ENCODE measurements around the gene USP10. TPM values are rescaled to one million over a fixed set of nuclear protein-coding genes. Genes with fewer than 3 reads are reported as not detected.

Gene USP10
- total and polyA plus RNA-seq, 2 donors (not counting 3 experiments of a cell fraction or from before 2014, with no cell fraction given), result 84.0 to 115 TPM

DNA sequence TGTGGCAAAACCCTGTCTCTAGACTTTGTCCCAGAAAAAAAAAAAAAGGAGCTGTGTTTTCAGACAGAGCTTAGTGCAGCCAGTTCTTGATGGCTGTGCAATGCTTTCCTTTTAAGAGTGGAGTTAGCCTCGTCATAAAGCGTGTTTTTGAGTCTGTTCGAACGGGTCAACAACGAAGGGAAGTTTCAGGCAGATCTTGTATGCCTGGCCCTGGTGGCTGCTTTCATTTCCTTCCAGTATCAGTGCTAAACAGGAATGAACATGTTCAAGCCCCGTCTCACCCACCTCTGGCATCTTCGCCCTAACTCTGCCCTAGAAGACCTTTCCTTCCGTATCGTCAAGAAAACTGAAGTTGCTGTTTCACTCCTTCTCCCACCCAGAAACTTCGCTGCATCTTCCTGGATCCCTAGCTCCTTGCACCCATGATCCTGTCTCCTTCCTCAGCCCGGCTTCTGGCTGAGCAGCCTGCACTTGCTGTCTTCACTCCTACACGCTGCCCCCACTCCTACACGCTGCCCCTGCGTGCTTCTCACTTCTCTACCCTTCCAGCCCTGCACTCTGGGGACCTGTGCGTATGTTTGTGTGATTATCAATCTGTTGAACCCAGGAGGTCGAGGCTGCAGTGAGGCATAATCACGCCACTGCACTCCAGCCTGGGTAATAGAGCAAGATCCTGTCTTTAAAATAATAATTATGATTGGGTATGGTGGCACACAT is 55.3 kb downstream of the USP10 start:
- DNase-seq (ENCODE audit: low read depth, low spot score) (no peak), FAIRE-seq (no peak)
- ChIA-PET CTCF (interaction anchor here (0.6 to 8.2 kb wide), 37 partner anchors 9 to 332 kb away, joined by 3 to 361 read pairs (median 4); no protein-coding TSS in a partner anchor), POLR2A (no interaction called here)
- Histone ChIP-seq H3K27ac (ENCODE audit: insufficient read depth, low read depth, low read length) (no peak overlapping the region), H3K4me3 (replicated peaks in 1 of 3; ENCODE audit: insufficient read depth in 1 of 3, low read depth in 1 of 3, low read length in 3 of 3) (no peak overlapping the region), H3K9ac (replicated peaks; ENCODE audit: extremely low read depth, insufficient read depth, low read length) (no peak overlapping the region), H2AFZ (ENCODE audit: low read depth, low read length) (no peak overlapping the region), H4K20me1 (replicated peaks; ENCODE audit: control insufficient read depth, extremely low read depth, insufficient read depth, low read length) (peaks cover 5% of the 10 kb centered on the region), H3K9me3 (replicated peaks; ENCODE audit: control insufficient read depth, insufficient read depth, low read length) (no peaks in the 10 kb centered on the region), H3K9me1 (replicated peaks; ENCODE audit: control insufficient read depth, extremely low read depth, insufficient read depth, low read length) (no peaks in the 10 kb centered on the region), H3K4me2 (ENCODE audit: insufficient read depth, low read length) (peak overlapping the region; percentile 17), H3K36me3 (ENCODE audit: control insufficient read depth in 2 of 2, extremely low read depth in 1 of 2, insufficient read depth in 2 of 2, low read length in 2 of 2) (no peaks in the 10 kb centered on the region), H3K27me3 (ENCODE audit: control insufficient read depth in 2 of 2, insufficient read depth in 2 of 2, low read length in 2 of 2) (no peaks in the 10 kb centered on the region), H3K79me2 (ENCODE audit: control insufficient read depth, insufficient read depth, low read length) (peaks cover 95% of the 10 kb centered on the region), H3K4me1 (ENCODE audit: control insufficient read depth, extremely low read depth, insufficient read depth, low read length) (peaks cover 20% of the 10 kb centered on the region)
- dilution Hi-C loops (cut with MboI; ENCODE audit: extremely low pct_ligation_motif_present, low sequenced_read_pairs), result loop anchor here (25.0 kb wide), 1 partner anchor 207 kb away; no protein-coding TSS in a partner anchor
- BruUV-seq (replicated peaks), result no TSS peak
- TF ChIP-seq POLR2A (IDR thresholded peaks at IDR 0.05; ENCODE audit: low read depth, low read length), result no peak
- intact Hi-C loops (cut with micrococcal nuclease), result loop anchor here (1.0 to 10.0 kb wide), 4 partner anchors 51 to 330 kb away; no protein-coding TSS in a partner anchor

DNA sequence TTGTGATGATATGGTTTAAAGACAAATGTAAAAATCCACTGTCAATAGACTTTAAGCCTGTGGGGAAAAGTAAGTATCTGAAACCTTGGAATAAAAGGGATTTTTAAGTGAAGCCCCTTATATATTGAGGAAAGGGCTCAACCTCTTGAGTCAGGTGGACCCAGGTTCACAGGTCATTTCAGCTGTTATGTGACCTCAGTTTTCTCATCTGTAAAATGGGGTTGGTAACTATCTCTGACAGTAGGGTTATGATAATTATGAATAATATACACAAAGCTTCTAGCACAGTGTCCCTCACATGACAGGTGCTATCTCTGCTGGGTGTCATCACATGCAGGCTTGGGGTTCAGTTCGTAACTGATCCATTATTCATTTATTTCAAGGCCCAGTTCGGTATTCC is 57.0 kb downstream of the USP10 start:
- dilution Hi-C loops (cut with MboI; ENCODE audit: extremely low pct_ligation_motif_present, low sequenced_read_pairs), result loop anchor here (25.0 kb wide), 1 partner anchor 205 kb away; no protein-coding TSS in a partner anchor
- H4K20me1 ChIP-seq (replicated peaks; ENCODE audit: control insufficient read depth, extremely low read depth, insufficient read depth, low read length), result peaks cover 2% of the 10 kb centered on the region
- TF ChIP-seq POLR2A (IDR thresholded peaks at IDR 0.05; ENCODE audit: low read depth, low read length) (no peak), JUN (IDR thresholded peaks at IDR 0.05; ENCODE audit: borderline replicate concordance, insufficient read depth, insufficient read length, low read depth) (no peak), POLR2AphosphoS5 (IDR thresholded peaks at IDR 0.05; ENCODE audit: insufficient read depth, low read depth, low read length) (no peak), GATA2 (IDR thresholded peaks at IDR 0.05; ENCODE audit: insufficient read depth, insufficient read length, low read depth, low read length) (no peak), FOS (IDR thresholded peaks at IDR 0.05; ENCODE audit: borderline replicate concordance, insufficient read depth, low read length) (no peak), MYC (IDR thresholded peaks at IDR 0.05; ENCODE audit: low read depth, low read length) (no peak), EZH2 (IDR thresholded peaks at IDR 0.05; ENCODE audit: borderline replicate concordance, low read depth, low read length, severe bottlenecking) (no peak)
- TF ChIP-seq, protein P1, sequence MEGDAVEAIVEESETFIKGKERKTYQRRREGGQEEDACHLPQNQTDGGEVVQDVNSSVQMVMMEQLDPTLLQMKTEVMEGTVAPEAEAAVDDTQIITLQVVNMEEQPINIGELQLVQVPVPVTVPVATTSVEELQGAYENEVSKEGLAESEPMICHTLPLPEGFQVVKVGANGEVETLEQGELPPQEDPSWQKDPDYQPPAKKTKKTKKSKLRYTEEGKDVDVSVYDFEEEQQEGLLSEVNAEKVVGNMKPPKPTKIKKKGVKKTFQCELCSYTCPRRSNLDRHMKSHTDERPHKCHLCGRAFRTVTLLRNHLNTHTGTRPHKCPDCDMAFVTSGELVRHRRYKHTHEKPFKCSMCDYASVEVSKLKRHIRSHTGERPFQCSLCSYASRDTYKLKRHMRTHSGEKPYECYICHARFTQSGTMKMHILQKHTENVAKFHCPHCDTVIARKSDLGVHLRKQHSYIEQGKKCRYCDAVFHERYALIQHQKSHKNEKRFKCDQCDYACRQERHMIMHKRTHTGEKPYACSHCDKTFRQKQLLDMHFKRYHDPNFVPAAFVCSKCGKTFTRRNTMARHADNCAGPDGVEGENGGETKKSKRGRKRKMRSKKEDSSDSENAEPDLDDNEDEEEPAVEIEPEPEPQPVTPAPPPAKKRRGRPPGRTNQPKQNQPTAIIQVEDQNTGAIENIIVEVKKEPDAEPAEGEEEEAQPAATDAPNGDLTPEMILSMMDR (IDR thresholded peaks at IDR 0.05; ENCODE audit: extremely low read depth in 1 of 2, insufficient read depth in 1 of 2, low read depth in 1 of 2, low read length in 2 of 2), result no peak
- TF ChIP-seq, protein P2, sequence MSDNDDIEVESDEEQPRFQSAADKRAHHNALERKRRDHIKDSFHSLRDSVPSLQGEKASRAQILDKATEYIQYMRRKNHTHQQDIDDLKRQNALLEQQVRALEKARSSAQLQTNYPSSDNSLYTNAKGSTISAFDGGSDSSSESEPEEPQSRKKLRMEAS (IDR thresholded peaks at IDR 0.05; ENCODE audit: insufficient read depth, insufficient read length), result no peak

More for the DNA sequence above, 57.0 kb downstream of the USP10 start:
- POLR2A ChIA-PET, result no interaction called here
- DNase-seq (ENCODE audit: low read depth, low spot score), result no peak
- no peak overlapping the region for H3K4me2 ChIP-seq (ENCODE audit: insufficient read depth, low read length)
- H3K4me3 ChIP-seq (replicated peaks in 1 of 3; ENCODE audit: insufficient read depth in 1 of 3, low read depth in 1 of 3, low read length in 3 of 3), result no peak overlapping the region
- H3K9me3 ChIP-seq (replicated peaks; ENCODE audit: control insufficient read depth, insufficient read depth, low read length), result no peaks in the 10 kb centered on the region
- H3K27ac ChIP-seq (ENCODE audit: insufficient read depth, low read depth, low read length), result no peak overlapping the region
- no peak overlapping the region for H2AFZ ChIP-seq (ENCODE audit: low read depth, low read length)
- H3K27me3 ChIP-seq (ENCODE audit: control insufficient read depth in 2 of 2, insufficient read depth in 2 of 2, low read length in 2 of 2), result no peaks in the 10 kb centered on the region
- no TSS peak for BruUV-seq (replicated peaks)
- H3K9me1 ChIP-seq (replicated peaks; ENCODE audit: control insufficient read depth, extremely low read depth, insufficient read depth, low read length), result no peaks in the 10 kb centered on the region
- FAIRE-seq, result no peak
- intact Hi-C loops (cut with micrococcal nuclease), result loop anchor here (10.0 kb wide), 1 partner anchor 328 kb away; no protein-coding TSS in a partner anchor
- H3K36me3 ChIP-seq (ENCODE audit: control insufficient read depth in 2 of 2, extremely low read depth in 1 of 2, insufficient read depth in 2 of 2, low read length in 2 of 2), result peaks cover 0 to 5% of the 10 kb centered on the region in 2 experiments
- H3K9ac ChIP-seq (replicated peaks; ENCODE audit: extremely low read depth, insufficient read depth, low read length), result no peak overlapping the region
- CTCF ChIA-PET, result interaction anchor here (0.7 to 8.2 kb wide), 3 partner anchors 196 to 215 kb away, joined by 4 to 292 read pairs (median 36); no protein-coding TSS in a partner anchor
- peaks cover 88% of the 10 kb centered on the region for H3K79me2 ChIP-seq (ENCODE audit: control insufficient read depth, insufficient read depth, low read length)
- H3K4me1 ChIP-seq (ENCODE audit: control insufficient read depth, extremely low read depth, insufficient read depth, low read length), result peaks cover 16% of the 10 kb centered on the region

Measured in endothelial cell of umbilical vein (primary cell).